H9 (cell line): ENCODE data around the gene LILRA1. TPM values are rescaled to one million over a fixed set of nuclear protein-coding genes. Genes with fewer than 3 reads are reported as not detected.
"Not testable (repeated sequence)": the region's sequence is repeated elsewhere in the genome, so short reads cannot be mapped to it uniquely, and the experiment has no call there.

ENCODE experiments used
- DNase-seq: peaks from one replicate; pipeline ENCODE4 v3.0.0-alpha.2; 2017
- H2AFZ ChIP-seq: one replicate; pipeline ENCODE4 v1.6.1; 2013; ENCODE audit warnings: mild to moderate bottlenecking, low read length, control low read depth, moderate library complexity
- H2AK5ac ChIP-seq: 2 replicates; pipeline ENCODE4 v1.6.1; 2013; ENCODE audit warnings: low read length, control low read depth, mixed read lengths; ENCODE audit not compliant: insufficient read length
- H2BK120ac ChIP-seq: one replicate; pipeline ENCODE4 v1.6.1; 2013; ENCODE audit warnings: low read depth, mild to moderate bottlenecking, low read length, control low read depth, inconsistent platforms; ENCODE audit not compliant: poor library complexity, severe bottlenecking
- H2BK12ac ChIP-seq: 2 replicates; pipeline ENCODE4 v1.6.1; 2013; ENCODE audit warnings: low read length, control low read depth, mixed read lengths, low read depth; ENCODE audit not compliant: insufficient read length
- H2BK15ac ChIP-seq: 2 replicates; pipeline ENCODE4 v1.6.1; 2013; ENCODE audit warnings: low read depth, low read length, control low read depth
- H2BK20ac ChIP-seq: one replicate; pipeline ENCODE4 v1.6.1; 2013; ENCODE audit warnings: low read depth, mild to moderate bottlenecking, low read length, control low read depth, inconsistent platforms; ENCODE audit not compliant: poor library complexity, severe bottlenecking
- H2BK5ac ChIP-seq: 2 replicates; pipeline ENCODE4 v1.6.1; 2013; ENCODE audit warnings: low read length, control low read depth, mixed read lengths; ENCODE audit not compliant: insufficient read length
- H3K14ac ChIP-seq: 2 replicates; pipeline ENCODE4 v1.6.1; 2013; ENCODE audit warnings: low read length, control low read depth; ENCODE audit not compliant: insufficient read depth
- H3K18ac ChIP-seq: 2 replicates; pipeline ENCODE4 v1.6.1; 2013; ENCODE audit warnings: low read depth, mild to moderate bottlenecking, mixed read lengths, low read length, control low read depth; ENCODE audit not compliant: insufficient read length
- H3K23ac ChIP-seq: 2 replicates; pipeline ENCODE4 v1.6.1; 2013; ENCODE audit warnings: low read length, control low read depth, mixed read lengths, low read depth; ENCODE audit not compliant: insufficient read length
- H3K23me2 ChIP-seq: 2 replicates; pipeline ENCODE4 v1.6.1; 2013; ENCODE audit warnings: low read depth, mild to moderate bottlenecking, mixed read lengths, low read length, control low read depth; ENCODE audit not compliant: insufficient read length, poor library complexity, severe bottlenecking
- H3K27ac ChIP-seq: 2 replicates; pipeline ENCODE4 v1.5.1; 2013; ENCODE audit warnings: low read length, control low read depth, mixed read lengths, low read depth; ENCODE audit not compliant: insufficient read length
- H3K27me3 ChIP-seq: 2 replicates; pipeline ENCODE4 v1.6.1; 2013; ENCODE audit warnings: low read length, control low read depth, inconsistent platforms; ENCODE audit not compliant: insufficient read depth
- H3K4ac ChIP-seq: 2 replicates; pipeline ENCODE4 v1.6.1; 2013; ENCODE audit warnings: low read depth, mild to moderate bottlenecking, control low read depth, inconsistent platforms, low read length, moderate library complexity
- H3K4me1 ChIP-seq: 2 replicates; pipeline ENCODE4 v1.6.1; 2013; ENCODE audit warnings: low read length, control low read depth, inconsistent platforms; ENCODE audit not compliant: insufficient read depth
- H3K4me2 ChIP-seq: 2 replicates; pipeline ENCODE4 v1.6.1; 2013; ENCODE audit warnings: low read length, control low read depth, mixed read lengths; ENCODE audit not compliant: insufficient read length, insufficient read depth
- H3K56ac ChIP-seq: 2 replicates; pipeline ENCODE4 v1.6.1; 2013; ENCODE audit warnings: low read depth, mild to moderate bottlenecking, mixed read lengths, low read length, control low read depth; ENCODE audit not compliant: insufficient read length
- H3K79me1 ChIP-seq: 2 replicates; pipeline ENCODE4 v1.6.1; 2013; ENCODE audit warnings: low read depth, mild to moderate bottlenecking, moderate library complexity, low read length, control low read depth, inconsistent platforms; ENCODE audit not compliant: insufficient read depth, poor library complexity, severe bottlenecking
- H3K79me2 ChIP-seq: 2 replicates; pipeline ENCODE4 v1.6.1; 2013; ENCODE audit warnings: low read length, control low read depth, inconsistent platforms; ENCODE audit not compliant: insufficient read depth
- H3K9ac ChIP-seq: 2 replicates; pipeline ENCODE4 v1.6.1; 2013; ENCODE audit warnings: low read length, control low read depth, mixed read lengths; ENCODE audit not compliant: insufficient read length; ENCODE audit errors: extremely low read depth
- H3K9me3 ChIP-seq: one replicate; pipeline ENCODE4 v1.6.1; 2013; ENCODE audit warnings: low read depth, low read length, inconsistent platforms; ENCODE audit not compliant: control insufficient read depth
- H3T11ph ChIP-seq: one replicate; pipeline ENCODE4 v1.6.1; 2013; ENCODE audit warnings: mild to moderate bottlenecking, low read length, control low read depth, inconsistent platforms
- H4K20me1 ChIP-seq: one replicate; pipeline ENCODE4 v1.6.1; 2013; ENCODE audit not compliant: control insufficient read depth, insufficient read length, insufficient read depth
- H4K5ac ChIP-seq: 2 replicates; pipeline ENCODE4 v1.6.1; 2013; ENCODE audit warnings: low read depth, mild to moderate bottlenecking, mixed read lengths, low read length, control low read depth; ENCODE audit not compliant: insufficient read length
- H4K8ac ChIP-seq: replicated peaks from 2 replicates; pipeline ENCODE4 v1.6.1; 2013; ENCODE audit warnings: low read length, control low read depth, mixed read lengths, low read depth; ENCODE audit not compliant: insufficient read length
- H4K91ac ChIP-seq: 2 replicates; pipeline ENCODE4 v1.6.1; 2013; ENCODE audit warnings: low read depth, mild to moderate bottlenecking, moderate library complexity, mixed read lengths, low read length, control low read depth; ENCODE audit not compliant: insufficient read length
- H3K27ac Mint-ChIP-seq, 3 experiments: 2 replicates in 2 of 3; 3 replicates in 1 of 3; pipeline ENCODE4 v1.8.0; 2020 to 2021; ENCODE audit warnings: mixed read lengths in 3 of 3, mild to moderate bottlenecking in 1 of 3, moderate library complexity in 1 of 3
- H3K27me3 Mint-ChIP-seq: 2 replicates; pipeline ENCODE4 v1.8.0; 2021; ENCODE audit warnings: low read depth, mild to moderate bottlenecking, moderate library complexity, mixed read lengths
- H3K36me3 Mint-ChIP-seq, 3 experiments: 2 replicates in 2 of 3; 3 replicates in 1 of 3; pipeline ENCODE4 v1.8.0; 2020 to 2021; ENCODE audit warnings: low read depth in 3 of 3, mixed read lengths in 3 of 3; ENCODE audit not compliant: insufficient read depth in 1 of 3
- H3K4me1 Mint-ChIP-seq, 2 experiments: 2 replicates each; pipeline ENCODE4 v1.8.0; 2020; ENCODE audit warnings: mixed read lengths in 2 of 2
- H3K4me3 Mint-ChIP-seq, 2 experiments: 2 replicates in 1 of 2; 3 replicates in 1 of 2; pipeline ENCODE4 v1.8.0; 2020 to 2021; ENCODE audit warnings: mild to moderate bottlenecking in 2 of 2, mixed read lengths in 2 of 2, moderate library complexity in 1 of 2
- H3K9me3 Mint-ChIP-seq, 2 experiments: 2 replicates in 1 of 2; 3 replicates in 1 of 2; pipeline ENCODE4 v1.8.0; 2020; ENCODE audit warnings: mild to moderate bottlenecking in 2 of 2, mixed read lengths in 2 of 2, moderate library complexity in 1 of 2
- CTCF ChIP-seq: fragments of 200-600 bp; sonication (generic); conservative IDR thresholded peaks from 3 replicates; pipeline ENCODE4 v1.8.0; 2021; ENCODE audit warnings: antibody characterized with exemption, mild to moderate bottlenecking
- WGBS: extraction: QIAGEN DNeasy Blood & Tissue Kit; methylation state at CpG from one replicate; pipeline ENCODE4 v1.1.7; 2013; ENCODE audit warnings: missing lambda C conversion rate, low lambda C conversion rate, mixed read lengths; ENCODE audit not compliant: insufficient read length; ENCODE audit errors: extremely low coverage; 5-methylcytosine and 5-hydroxymethylcytosine counted together
- total RNA-seq: library from RNA; stranded (reverse); gene quantifications from 2 replicates; pipeline ENCODE4 v1.2.1, GENCODE V29; 2021

Gene LILRA1
- total RNA-seq, 1 experiment from 2014 or later = not detected

DNA sequence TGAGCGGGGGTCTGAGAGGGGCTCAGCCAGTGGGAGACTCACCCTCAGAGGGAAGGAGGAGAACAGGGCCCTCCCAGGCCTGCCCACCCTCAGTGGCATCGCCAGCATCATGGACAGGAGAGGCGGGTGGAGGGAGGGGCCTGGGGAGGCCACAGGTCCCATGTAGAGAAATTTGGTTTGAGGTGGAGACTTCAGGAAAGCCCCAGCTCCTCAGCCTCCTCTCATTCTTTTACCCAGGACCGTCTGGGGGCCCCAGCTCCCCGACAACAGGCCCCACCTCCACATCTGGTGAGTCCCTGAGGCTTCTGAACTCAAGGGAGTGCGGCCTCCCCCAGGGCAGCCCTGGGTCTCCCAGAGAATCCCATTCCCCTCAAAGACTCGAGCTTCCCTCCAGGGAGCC lies 40.0 kb downstream of the LILRA1 start:
- Histone ChIP-seq H3K9ac (no peak overlapping the region), H2AFZ (no peak overlapping the region), H3K56ac (no peak overlapping the region), H4K5ac (no peak overlapping the region), H3K27ac (no peak overlapping the region), H3K9me3 (peaks cover 45% of the 10 kb centered on the region), H3K79me2 (no peaks in the 10 kb centered on the region), H2BK120ac (no peak overlapping the region), H2BK20ac (no peak overlapping the region), H3K4me2 (no peak overlapping the region), H3K18ac (no peak overlapping the region), H3K4ac (no peak overlapping the region), H4K8ac (no peak overlapping the region), H3K23ac (no peak overlapping the region), H3K4me1 (no peaks in the 10 kb centered on the region), H3T11ph (no peak overlapping the region), H2BK5ac (no peak overlapping the region), H4K91ac (no peak overlapping the region), H3K14ac (no peak overlapping the region), H3K79me1 (no peaks in the 10 kb centered on the region), H3K23me2 (no peaks in the 10 kb centered on the region), H2BK12ac (no peak overlapping the region), H4K20me1 (no peaks in the 10 kb centered on the region), H2BK15ac (no peak overlapping the region), H2AK5ac (no peak overlapping the region), H3K27me3 (no peaks in the 10 kb centered on the region)
- WGBS = no CpG with 5 or more reads among the region's 7 CpGs
- H3K4me1 Mint-ChIP-seq = no peaks in the 10 kb centered on the region
- peaks cover 83 to 93% of the 10 kb centered on the region in 2 experiments for H3K9me3 Mint-ChIP-seq
- H3K4me3 Mint-ChIP-seq = no peak overlapping the region
- H3K27ac Mint-ChIP-seq = no peak overlapping the region
- no peak for DNase-seq
- H3K27me3 Mint-ChIP-seq = peaks cover 7% of the 10 kb centered on the region; the same call in 1 of the 2 replicates
- no peak for TF ChIP-seq CTCF
- H3K36me3 Mint-ChIP-seq = peaks cover 0 to 26% (median 9%) of the 10 kb centered on the region in 3 experiments; a peak in 5 of 7 replicates

- not testable (repeated sequence) for H3K4me2 ChIP-seq, H3K4me1 Mint-ChIP-seq, H2BK12ac ChIP-seq, H3K4me1 ChIP-seq, H2BK5ac ChIP-seq, H3T11ph ChIP-seq, H3K27me3 ChIP-seq, H2BK120ac ChIP-seq, H4K20me1 ChIP-seq, H3K23ac ChIP-seq, H4K91ac ChIP-seq, H3K23me2 ChIP-seq, H3K27ac Mint-ChIP-seq, H4K8ac ChIP-seq, H3K18ac ChIP-seq, H3K79me1 ChIP-seq, H2AK5ac ChIP-seq, H4K5ac ChIP-seq, H3K27ac ChIP-seq, H3K27me3 Mint-ChIP-seq, H3K9ac ChIP-seq, H3K79me2 ChIP-seq, H2BK15ac ChIP-seq, H3K14ac ChIP-seq, H2BK20ac ChIP-seq, DNase-seq, H3K4me3 Mint-ChIP-seq, H2AFZ ChIP-seq, H3K56ac ChIP-seq, H3K4ac ChIP-seq
- Mint-ChIP-seq H3K9me3 (peaks cover 83 to 93% of the 10 kb centered on the region in 2 experiments), H3K36me3 (peaks cover 5 to 30% (median 6%) of the 10 kb centered on the region in 3 experiments; a peak in 6 of 7 replicates)
- H3K9me3 ChIP-seq = peaks cover 46% of the 10 kb centered on the region
- no CpG with 5 or more reads among the region's 12 CpGs for WGBS
These were observed 42.6 kb downstream of the LILRA1 start for GRCh38 chr19:54636081-54636480.
